Breast epithelium (tissue), 3 donors: ENCODE results near the gene CTNNBL1.

ENCODE experiments used
- CTCF ChIP-seq, 3 donors: fragments of 450-650 bp; IDR thresholded peaks; one replicate each; pipeline ENCODE4 v1.5.1; 2016 to 2017; ENCODE audit warnings: antibody characterized with exemption in 3 of 3, mild to moderate bottlenecking in 3 of 3, moderate library complexity in 3 of 3
- POLR2A ChIP-seq: fragments of 450-650 bp; IDR thresholded peaks from one replicate; pipeline ENCODE4 v1.6.1; 2016; ENCODE audit warnings: antibody characterized with exemption, mild to moderate bottlenecking, moderate library complexity

DNA sequence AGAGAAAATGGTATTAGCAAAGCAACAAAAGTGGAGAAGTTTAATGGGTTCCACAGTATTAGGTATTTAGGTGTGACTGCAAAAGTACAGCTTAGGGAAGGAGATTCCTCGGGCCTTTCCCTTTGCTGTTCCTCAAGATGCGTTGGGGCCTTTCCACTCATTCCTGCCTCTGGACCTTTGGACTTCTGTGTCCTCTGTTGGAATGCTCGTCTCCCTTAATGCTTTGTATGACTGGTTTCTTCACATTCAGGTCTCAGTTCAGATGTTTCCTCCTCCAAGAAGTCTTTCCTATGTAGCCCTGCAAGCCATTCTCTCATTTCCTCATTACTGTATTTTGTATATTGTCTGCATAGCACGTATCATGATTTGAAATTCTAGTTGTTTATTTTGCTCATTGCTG is 39.6 kb downstream of the CTNNBL1 start:
- TF ChIP-seq CTCF (IDR thresholded peaks at IDR 0.05), result no peak
- no peak for TF ChIP-seq POLR2A
